ENCODE measurements around the gene CDHR2.

CDHR2 gene

GRCh38 chr5:176548967-176549444 lies at the start of gene CDHR2:
TSS of gene CDHR2 (plus strand) at chr5:176549342. CDS start at chr5:176565353, 16,011 bp downstream.
- in situ Hi-C loops (cut with MboI; ENCODE audit: low sequenced_read_pairs), result loop anchor here (10.0 kb wide), 1 partner anchor 134 kb away; the partner anchor contains the start of gene CLTB
- Histone ChIP-seq H3K4me3 (no peak within 1 kb of the TSS), H3K4me1 (peaks cover 2% of the 10 kb centered on the region)

GRCh38 chr5:176500511-176500910 lies 48.6 kb upstream of the CDHR2 start:
- no peaks in the 10 kb centered on the region for H3K27me3 ChIP-seq (ENCODE audit: low read depth)
- no peak overlapping the region for H3K4me3 ChIP-seq
- no peaks in the 10 kb centered on the region for H3K4me1 ChIP-seq
- no peak for DNase-seq (ENCODE audit: low spot score in 2 of 2)
- peaks cover 72% of the 10 kb centered on the region for H3K36me3 ChIP-seq (replicated peaks)
- H3K9me3 ChIP-seq, result no peaks in the 10 kb centered on the region
- in situ Hi-C loops (cut with MboI; ENCODE audit: low sequenced_read_pairs), result no loop called here

More at GRCh38 chr5:176548967-176549444, at the start of gene CDHR2:
- no peak for DNase-seq (ENCODE audit: low spot score in 2 of 2)
- Histone ChIP-seq H3K36me3 (replicated peaks) (no peaks in the 10 kb centered on the region), H3K27me3 (ENCODE audit: low read depth) (no peaks in the 10 kb centered on the region), H3K9me3 (no peaks in the 10 kb centered on the region)

- H3K4me3 ChIP-seq, result no peak overlapping the region
- in situ Hi-C loops (cut with MboI; ENCODE audit: low sequenced_read_pairs), result no loop called here
- DNase-seq (ENCODE audit: low spot score in 2 of 2), result no peak
- H3K9me3 ChIP-seq, result no peaks in the 10 kb centered on the region
- H3K36me3 ChIP-seq (replicated peaks), result peaks cover 69% of the 10 kb centered on the region
- no peaks in the 10 kb centered on the region for H3K27me3 ChIP-seq (ENCODE audit: low read depth)
- H3K4me1 ChIP-seq, result no peaks in the 10 kb centered on the region
Measured at GRCh38 chr5:176501333-176501732, 47.8 kb upstream of the CDHR2 start.

DNA sequence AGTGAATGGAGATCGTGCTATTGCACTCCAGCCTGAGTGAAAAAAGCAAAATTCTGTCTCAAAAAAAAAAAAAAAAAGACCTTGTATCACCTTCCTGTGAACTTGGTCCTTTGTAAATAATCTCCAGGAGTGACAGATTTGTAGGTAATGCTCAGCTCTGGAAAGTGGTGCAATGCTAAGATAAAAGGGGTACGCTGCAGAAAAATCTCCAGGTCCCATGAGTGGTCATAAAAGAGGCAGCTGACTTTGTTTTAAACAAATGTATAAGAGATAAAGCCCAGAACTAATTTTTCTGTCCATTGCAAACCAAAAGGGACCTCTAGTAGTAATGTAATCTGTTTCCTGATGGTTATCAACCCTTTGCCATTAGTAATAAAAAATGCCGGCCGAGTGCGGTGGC lies 45.6 kb upstream of the CDHR2 start:
- Histone ChIP-seq H3K27me3 (ENCODE audit: low read depth) (no peaks in the 10 kb centered on the region), H3K4me3 (no peak overlapping the region), H3K9me3 (no peaks in the 10 kb centered on the region), H3K36me3 (replicated peaks) (peaks cover 75% of the 10 kb centered on the region), H3K4me1 (no peaks in the 10 kb centered on the region)
- DNase-seq (ENCODE audit: low spot score in 2 of 2), result no peak
- in situ Hi-C loops (cut with MboI; ENCODE audit: low sequenced_read_pairs), result no loop called here

DNA sequence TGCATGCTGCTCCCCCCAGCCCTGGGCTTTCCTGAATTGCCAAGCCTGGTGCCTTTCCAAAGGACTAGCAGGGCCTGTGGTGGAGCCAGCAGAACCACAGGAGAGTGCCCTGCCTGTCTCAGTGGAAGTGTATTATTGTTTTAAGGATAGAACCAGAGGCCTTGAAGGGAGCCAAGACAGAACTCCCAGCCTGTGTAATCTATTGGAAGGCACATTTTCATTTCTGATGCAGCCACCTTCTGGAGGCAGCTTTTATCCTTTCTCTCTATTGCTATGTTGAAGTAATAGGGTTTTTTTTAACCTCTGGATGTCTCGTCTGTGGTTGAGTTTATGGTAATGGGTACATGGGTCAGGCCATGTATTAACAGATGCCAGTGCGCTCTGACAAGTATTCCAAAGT lies 41.2 kb upstream of the CDHR2 start:
- Histone ChIP-seq H3K36me3 (replicated peaks) (peaks cover 38% of the 10 kb centered on the region), H3K27me3 (ENCODE audit: low read depth) (no peaks in the 10 kb centered on the region), H3K4me1 (no peaks in the 10 kb centered on the region), H3K9me3 (no peaks in the 10 kb centered on the region), H3K4me3 (no peak overlapping the region)
- DNase-seq (ENCODE audit: low spot score in 2 of 2), result no peak
- in situ Hi-C loops (cut with MboI; ENCODE audit: low sequenced_read_pairs), result no loop called here

- Histone ChIP-seq H3K36me3 (replicated peaks) (peaks cover 35% of the 10 kb centered on the region), H3K27me3 (ENCODE audit: low read depth) (no peaks in the 10 kb centered on the region), H3K4me1 (no peaks in the 10 kb centered on the region), H3K4me3 (no peak overlapping the region), H3K9me3 (no peaks in the 10 kb centered on the region)
- in situ Hi-C loops (cut with MboI; ENCODE audit: low sequenced_read_pairs), result no loop called here
- no peak for DNase-seq (ENCODE audit: low spot score in 2 of 2)
Measured at GRCh38 chr5:176508603-176509002, 40.5 kb upstream of the CDHR2 start.

- in situ Hi-C loops (cut with MboI; ENCODE audit: low sequenced_read_pairs), result no loop called here
- Histone ChIP-seq H3K27me3 (ENCODE audit: low read depth) (no peaks in the 10 kb centered on the region), H3K4me1 (no peaks in the 10 kb centered on the region), H3K36me3 (replicated peaks) (no peaks in the 10 kb centered on the region; the same call in 1 of the 2 replicates), H3K9me3 (no peaks in the 10 kb centered on the region), H3K4me3 (no peak overlapping the region)
- DNase-seq (ENCODE audit: low spot score in 2 of 2), result no peak
Measured at GRCh38 chr5:176513788-176514187, 35.4 kb upstream of the CDHR2 start.

GRCh38 chr5:176514244-176514950 lies 34.7 kb upstream of the CDHR2 start:
- Histone ChIP-seq H3K4me3 (no peak overlapping the region), H3K4me1 (no peaks in the 10 kb centered on the region), H3K9me3 (no peaks in the 10 kb centered on the region), H3K27me3 (ENCODE audit: low read depth) (no peaks in the 10 kb centered on the region), H3K36me3 (replicated peaks) (no peaks in the 10 kb centered on the region; the same call in 1 of the 2 replicates)
- in situ Hi-C loops (cut with MboI; ENCODE audit: low sequenced_read_pairs), result no loop called here
- no peak for DNase-seq (ENCODE audit: low spot score in 2 of 2)

DNA sequence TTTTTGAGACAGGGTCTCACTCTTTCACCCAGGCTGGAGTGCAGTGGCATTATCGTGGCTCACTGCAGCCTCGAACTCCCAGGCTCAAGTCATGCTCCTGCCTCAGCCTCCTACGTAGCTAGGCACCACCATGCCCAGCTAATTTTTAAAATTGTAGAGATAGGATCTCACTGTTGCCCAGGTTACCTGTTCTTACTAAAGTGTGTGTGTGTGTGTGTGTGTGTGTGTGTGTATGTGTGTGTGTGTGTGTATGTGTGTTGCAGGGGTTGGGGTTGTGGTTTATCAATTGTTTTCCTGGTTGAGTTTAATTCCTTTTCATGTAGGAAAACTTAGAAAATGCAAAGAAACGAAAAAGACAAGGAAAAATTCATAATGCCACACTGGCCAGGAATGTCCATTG lies 33.7 kb upstream of the CDHR2 start:
- Histone ChIP-seq H3K9me3 (no peaks in the 10 kb centered on the region), H3K27me3 (ENCODE audit: low read depth) (no peaks in the 10 kb centered on the region), H3K4me1 (no peaks in the 10 kb centered on the region), H3K4me3 (no peak overlapping the region), H3K36me3 (replicated peaks) (no peaks in the 10 kb centered on the region)
- no peak for DNase-seq (ENCODE audit: low spot score in 2 of 2)
- in situ Hi-C loops (cut with MboI; ENCODE audit: low sequenced_read_pairs), result no loop called here

DNA sequence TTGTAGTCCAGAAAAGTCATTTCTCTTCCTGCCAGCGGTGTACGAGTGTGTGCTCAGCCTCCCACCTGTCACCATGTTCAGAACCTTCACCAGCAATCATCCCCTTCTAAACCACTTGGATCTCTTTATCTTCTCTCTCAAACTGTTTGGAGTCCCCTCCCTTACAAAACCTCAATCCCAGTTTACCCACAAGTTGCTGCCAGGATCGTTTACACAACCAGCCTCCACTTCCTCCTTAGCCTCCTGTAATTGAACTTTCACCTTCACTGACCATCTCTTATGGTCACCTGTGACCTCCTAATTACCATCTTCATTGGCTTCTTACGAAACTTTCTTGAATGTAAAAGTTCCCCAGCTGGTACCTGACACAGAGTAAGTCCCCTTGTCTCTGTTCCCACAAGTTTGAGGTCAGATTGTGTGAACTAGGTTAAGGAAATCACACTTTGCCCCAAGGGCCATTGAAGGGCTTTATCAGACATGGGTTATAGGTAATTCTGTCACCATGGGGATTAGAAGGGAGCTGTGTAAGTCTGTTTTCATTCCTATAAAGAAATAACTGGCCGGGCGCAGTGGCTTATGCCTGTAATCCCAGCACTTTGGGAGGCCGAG lies 32.0 kb upstream of the CDHR2 start:
- no peak for DNase-seq (ENCODE audit: low spot score in 2 of 2)
- H3K36me3 ChIP-seq (replicated peaks), result no peaks in the 10 kb centered on the region
- in situ Hi-C loops (cut with MboI; ENCODE audit: low sequenced_read_pairs), result no loop called here

DNA sequence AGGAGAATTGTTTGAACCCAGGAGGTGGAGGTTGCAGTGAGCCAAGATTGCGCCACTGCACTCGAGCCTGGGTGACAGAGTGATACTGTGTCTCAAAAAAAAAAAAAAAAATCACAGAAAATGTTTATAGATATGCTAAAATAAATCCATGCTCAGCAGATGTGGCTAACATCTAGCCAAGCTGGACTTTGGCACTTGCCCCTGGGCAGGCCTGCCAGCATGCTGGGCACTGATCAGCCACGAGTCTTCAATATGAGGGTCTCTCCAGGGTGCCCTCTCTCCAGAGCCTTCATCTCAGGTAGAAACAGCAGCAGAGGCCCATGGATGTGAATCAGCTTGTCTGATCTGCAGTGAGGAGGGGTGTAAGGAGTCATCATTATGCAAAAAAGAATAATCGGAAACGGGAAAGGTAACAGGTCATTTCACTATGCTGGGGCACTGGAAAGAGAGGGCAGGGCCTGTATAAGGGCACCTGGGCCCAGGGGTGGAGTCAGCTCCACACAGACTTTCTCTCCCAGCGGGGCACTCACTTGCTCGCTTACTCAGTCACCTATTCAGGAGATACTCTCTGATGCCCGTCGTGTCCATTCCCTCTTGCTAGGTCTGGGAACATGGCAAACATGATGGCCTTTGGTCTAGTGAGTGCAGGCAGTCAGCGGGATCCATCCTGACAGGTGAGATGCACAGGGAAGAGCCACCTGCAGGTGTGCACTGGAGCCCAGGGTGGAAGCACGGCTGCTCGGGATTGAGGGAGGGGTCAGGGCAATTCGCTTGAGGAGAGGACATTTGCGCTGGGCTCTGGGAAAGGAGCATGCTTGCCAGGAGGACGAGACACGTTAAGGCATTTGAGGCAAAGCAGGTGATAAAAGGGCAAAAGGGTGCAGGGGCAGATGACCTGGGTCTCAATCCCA lies 29.1 kb upstream of the CDHR2 start:
- in situ Hi-C loops (cut with MboI; ENCODE audit: low sequenced_read_pairs), result no loop called here
- Histone ChIP-seq H3K9me3 (no peaks in the 10 kb centered on the region), H3K4me3 (no peak overlapping the region), H3K36me3 (replicated peaks) (no peaks in the 10 kb centered on the region), H3K4me1 (no peaks in the 10 kb centered on the region), H3K27me3 (ENCODE audit: low read depth) (no peaks in the 10 kb centered on the region)
- DNase-seq (ENCODE audit: low spot score in 2 of 2), result no peak

More for the DNA sequence above, 32.0 kb upstream of the CDHR2 start:
- H3K9me3 ChIP-seq, result no peaks in the 10 kb centered on the region
- no peak overlapping the region for H3K4me3 ChIP-seq
- no peaks in the 10 kb centered on the region for H3K27me3 ChIP-seq (ENCODE audit: low read depth)
- H3K4me1 ChIP-seq, result no peaks in the 10 kb centered on the region

DNA sequence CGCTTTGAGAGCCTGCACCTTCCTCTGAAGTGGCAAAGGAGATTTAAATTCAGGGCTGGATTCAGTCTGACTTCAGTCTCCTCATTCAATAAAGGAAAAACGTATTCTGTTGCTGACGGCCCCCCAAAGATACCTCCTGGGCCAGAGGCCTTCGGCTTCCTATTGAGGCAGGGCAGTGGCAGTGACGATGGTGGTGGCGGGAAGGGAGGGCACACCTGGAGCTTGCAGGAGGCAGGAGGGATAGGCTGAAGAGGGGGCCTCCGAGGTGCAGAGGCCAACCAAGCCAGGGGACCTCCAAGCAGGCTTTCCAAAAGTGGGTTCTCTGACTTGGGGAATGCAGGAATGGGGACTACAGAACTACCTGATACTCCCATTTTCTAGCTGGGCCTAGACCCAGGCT lies 27.9 kb upstream of the CDHR2 start:
- H3K27me3 ChIP-seq (ENCODE audit: low read depth), result no peaks in the 10 kb centered on the region
- DNase-seq (ENCODE audit: low spot score in 2 of 2), result no peak
- H3K4me3 ChIP-seq, result no peak overlapping the region
- in situ Hi-C loops (cut with MboI; ENCODE audit: low sequenced_read_pairs), result no loop called here
- no peaks in the 10 kb centered on the region for H3K4me1 ChIP-seq
- H3K9me3 ChIP-seq, result no peaks in the 10 kb centered on the region
- H3K36me3 ChIP-seq (replicated peaks), result no peaks in the 10 kb centered on the region

- in situ Hi-C loops (cut with MboI; ENCODE audit: low sequenced_read_pairs), result no loop called here
- Histone ChIP-seq H3K4me1 (no peaks in the 10 kb centered on the region), H3K36me3 (replicated peaks) (no peaks in the 10 kb centered on the region), H3K4me3 (no peak overlapping the region), H3K9me3 (no peaks in the 10 kb centered on the region), H3K27me3 (ENCODE audit: low read depth) (no peaks in the 10 kb centered on the region)
- DNase-seq (ENCODE audit: low spot score in 2 of 2), result no peak
Measured at GRCh38 chr5:176521699-176522263, 27.4 kb upstream of the CDHR2 start.
